Endodermal cell (in vitro differentiated cells): ENCODE data around the gene HS6ST3. TPM values are rescaled to one million over a fixed set of nuclear protein-coding genes. Genes with fewer than 3 reads are reported as not detected.

ENCODE experiments used
- DNase-seq: peaks from one replicate; pipeline ENCODE4 v3.0.0-alpha.2; 2017
- H3K27ac ChIP-seq: 2 replicates; pipeline ENCODE4 v1.5.1; 2013; ENCODE audit warnings: mild to moderate bottlenecking, low read depth, low read length, moderate library complexity
- H3K27me3 ChIP-seq: 2 replicates; pipeline ENCODE4 v1.6.1; 2013; ENCODE audit warnings: mild to moderate bottlenecking, low read length, moderate library complexity; ENCODE audit not compliant: insufficient read depth, control insufficient read depth, poor library complexity, severe bottlenecking
- H3K36me3 ChIP-seq: 2 replicates; pipeline ENCODE4 v1.7.0; 2013; ENCODE audit warnings: mild to moderate bottlenecking, low read length, moderate library complexity; ENCODE audit not compliant: control insufficient read depth, insufficient read depth
- H3K4me1 ChIP-seq: one replicate; pipeline ENCODE4 v1.7.0; 2013; ENCODE audit warnings: low read length; ENCODE audit not compliant: control insufficient read depth, insufficient read depth
- H3K4me3 ChIP-seq: 2 replicates; pipeline ENCODE4 v1.5.1; 2013; ENCODE audit warnings: mild to moderate bottlenecking, low read length, moderate library complexity
- H3K9ac ChIP-seq: 2 replicates; pipeline ENCODE4 v1.6.1; 2013; ENCODE audit warnings: mild to moderate bottlenecking, low read length, moderate library complexity; ENCODE audit not compliant: poor library complexity, severe bottlenecking; ENCODE audit errors: extremely low read depth
- H3K9me3 ChIP-seq: 2 replicates; pipeline ENCODE4 v1.6.1; 2013; ENCODE audit warnings: mild to moderate bottlenecking, low read length, moderate library complexity; ENCODE audit not compliant: control insufficient read depth
- H3K27ac Mint-ChIP-seq: 2 replicates; pipeline ENCODE4 v1.8.0; 2020; ENCODE audit warnings: mixed read lengths
- H3K27me3 Mint-ChIP-seq: 2 replicates; pipeline ENCODE4 v1.8.0; 2021; ENCODE audit warnings: mild to moderate bottlenecking, mixed read lengths; ENCODE audit not compliant: insufficient read depth
- H3K36me3 Mint-ChIP-seq: 2 replicates; pipeline ENCODE4 v1.8.0; 2020; ENCODE audit warnings: low read depth, mixed read lengths
- H3K4me1 Mint-ChIP-seq: 2 replicates; pipeline ENCODE4 v1.8.0; 2020; ENCODE audit warnings: mixed read lengths
- H3K4me3 Mint-ChIP-seq: 2 replicates; pipeline ENCODE4 v1.8.0; 2020; ENCODE audit warnings: mild to moderate bottlenecking, moderate library complexity, mixed read lengths
- H3K9me3 Mint-ChIP-seq: 2 replicates; pipeline ENCODE4 v1.8.0; 2020; ENCODE audit warnings: mild to moderate bottlenecking, mixed read lengths
- WGBS, 2 experiments: methylation state at CpG; one replicate each; pipeline versions ENCODE4 v1.1.5 to v1.1.7; 2013; ENCODE audit warnings: missing lambda C conversion rate in 2 of 2, mixed read lengths in 1 of 2; ENCODE audit not compliant: insufficient coverage in 1 of 2, insufficient read length in 1 of 2; 5-methylcytosine and 5-hydroxymethylcytosine counted together
- total RNA-seq, 2 donors: library from RNA; stranded (reverse); fragmentation: NEBNext Ultra II Directional in 1 of 2; extraction: Animal tissue kit (Norgen Biotek cat#: 25700) in 1 of 2; gene quantifications; 2 replicates in 1 of 2; 3 replicates in 1 of 2; pipeline ENCODE4 v1.2.1, GENCODE V29; 2021
- TF ChIP-seq, protein P1 (sequence below): fragments of 200-600 bp; sonication (generic); conservative IDR thresholded peaks from 2 replicates; pipeline ENCODE4 v1.5.0; 2021; ENCODE audit warnings: antibody characterized with exemption, mild to moderate bottlenecking

Gene HS6ST3
- total RNA-seq, 2 donors from 2014 or later = 0.84 to 1.1 TPM

- Histone ChIP-seq H3K27me3 (peaks cover 37% of the 10 kb centered on the region), H3K36me3 (no peaks in the 10 kb centered on the region), H3K9me3 (no peaks in the 10 kb centered on the region), H3K27ac (no peak overlapping the region), H3K4me3 (no peak overlapping the region), H3K4me1 (peaks cover 9% of the 10 kb centered on the region), H3K9ac (no peak overlapping the region)
- H3K27ac Mint-ChIP-seq = no peak overlapping the region
- DNase-seq = no peak
- no peaks in the 10 kb centered on the region for H3K9me3 Mint-ChIP-seq
- peaks cover 34% of the 10 kb centered on the region for H3K4me1 Mint-ChIP-seq
- no peaks in the 10 kb centered on the region for H3K36me3 Mint-ChIP-seq
- H3K27me3 Mint-ChIP-seq = peaks cover 43% of the 10 kb centered on the region
- no peak overlapping the region for H3K4me3 Mint-ChIP-seq
- TF ChIP-seq, protein P1, sequence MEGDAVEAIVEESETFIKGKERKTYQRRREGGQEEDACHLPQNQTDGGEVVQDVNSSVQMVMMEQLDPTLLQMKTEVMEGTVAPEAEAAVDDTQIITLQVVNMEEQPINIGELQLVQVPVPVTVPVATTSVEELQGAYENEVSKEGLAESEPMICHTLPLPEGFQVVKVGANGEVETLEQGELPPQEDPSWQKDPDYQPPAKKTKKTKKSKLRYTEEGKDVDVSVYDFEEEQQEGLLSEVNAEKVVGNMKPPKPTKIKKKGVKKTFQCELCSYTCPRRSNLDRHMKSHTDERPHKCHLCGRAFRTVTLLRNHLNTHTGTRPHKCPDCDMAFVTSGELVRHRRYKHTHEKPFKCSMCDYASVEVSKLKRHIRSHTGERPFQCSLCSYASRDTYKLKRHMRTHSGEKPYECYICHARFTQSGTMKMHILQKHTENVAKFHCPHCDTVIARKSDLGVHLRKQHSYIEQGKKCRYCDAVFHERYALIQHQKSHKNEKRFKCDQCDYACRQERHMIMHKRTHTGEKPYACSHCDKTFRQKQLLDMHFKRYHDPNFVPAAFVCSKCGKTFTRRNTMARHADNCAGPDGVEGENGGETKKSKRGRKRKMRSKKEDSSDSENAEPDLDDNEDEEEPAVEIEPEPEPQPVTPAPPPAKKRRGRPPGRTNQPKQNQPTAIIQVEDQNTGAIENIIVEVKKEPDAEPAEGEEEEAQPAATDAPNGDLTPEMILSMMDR = no peak
- 89 to 100% methylated on average over 1 of the region's 1 CpG for WGBS, 2 experiments
Measured at GRCh38 chr13:96086736-96087135, 3.2 kb upstream of the HS6ST3 start.

GRCh38 chr13:96089139-96089538 is 768 bp upstream of the HS6ST3 start:
- no peak overlapping the region for H3K27ac Mint-ChIP-seq
- peaks cover 62% of the 10 kb centered on the region for H3K27me3 Mint-ChIP-seq
- WGBS, 2 experiments = 77 to 100% methylated on average over 2 to 4 of the region's 4 CpGs

GRCh38 chr13:96090240-96091101 is 564 bp downstream of the HS6ST3 start:
- no peaks in the 10 kb centered on the region for H3K9me3 ChIP-seq
- H3K4me1 ChIP-seq = peaks cover 9% of the 10 kb centered on the region
- H3K4me3 ChIP-seq = peak overlapping the region; percentile 75
- WGBS, 2 experiments = 1% methylated on average over 39 to 133 of the region's 133 CpGs
- no peak overlapping the region for H3K9ac ChIP-seq
- no peaks in the 10 kb centered on the region for H3K9me3 Mint-ChIP-seq
- TF ChIP-seq, protein P1 = no peak
- H3K27me3 ChIP-seq = peaks cover 74% of the 10 kb centered on the region
- peaks cover 20% of the 10 kb centered on the region for H3K4me1 Mint-ChIP-seq
- DNase-seq = peak; percentile 78
- H3K27ac Mint-ChIP-seq = no peak overlapping the region
- H3K27ac ChIP-seq = no peak overlapping the region
- H3K36me3 Mint-ChIP-seq = no peaks in the 10 kb centered on the region
- H3K36me3 ChIP-seq = no peaks in the 10 kb centered on the region
- peak overlapping the region; percentile 64 for H3K4me3 Mint-ChIP-seq
- H3K27me3 Mint-ChIP-seq = peaks cover 71% of the 10 kb centered on the region

More at GRCh38 chr13:96089139-96089538, 768 bp upstream of the HS6ST3 start:
- Histone ChIP-seq H3K27me3 (peaks cover 61% of the 10 kb centered on the region), H3K9me3 (no peaks in the 10 kb centered on the region), H3K9ac (no peak overlapping the region), H3K4me1 (peaks cover 9% of the 10 kb centered on the region), H3K4me3 (peak overlapping the region; percentile 75), H3K36me3 (no peaks in the 10 kb centered on the region), H3K27ac (no peak overlapping the region)
- H3K9me3 Mint-ChIP-seq = no peaks in the 10 kb centered on the region
- peak overlapping the region; percentile 60 for H3K4me3 Mint-ChIP-seq
- peaks cover 27% of the 10 kb centered on the region for H3K4me1 Mint-ChIP-seq
- no peaks in the 10 kb centered on the region for H3K36me3 Mint-ChIP-seq
- DNase-seq = no peak
- TF ChIP-seq, protein P1 = no peak
